HG02642 (cell line): ENCODE data around the gene CGN.

Experiments
- ATAC-seq: cut with Tn5 transposase; IDR thresholded peaks from one replicate; pipeline ENCODE4 v1.9.1; 2021; ENCODE audit warnings: mild to moderate bottlenecking; ENCODE audit not compliant: unreplicated experiment, poor library complexity

CGN gene

GRCh38 chr1:151546011-151546925 is 35.1 kb downstream of the CGN start:
- ATAC-seq, result no peak

GRCh38 chr1:151547119-151547899 is 36.1 kb downstream of the CGN start:
- no peak for ATAC-seq

- ATAC-seq, result no peak
These were observed 36.7 kb downstream of the CGN start for GRCh38 chr1:151547900-151548230.

GRCh38 chr1:151549199-151549598 is 38.0 kb downstream of the CGN start:
- no peak for ATAC-seq

GRCh38 chr1:151553659-151554058 is 42.5 kb downstream of the CGN start:
- ATAC-seq, result no peak

- no peak for ATAC-seq
These were observed 44.9 kb downstream of the CGN start for GRCh38 chr1:151556052-151556451.

- ATAC-seq, result no peak
These were observed 51.5 kb downstream of the CGN start for GRCh38 chr1:151562661-151563060.

- no peak for ATAC-seq
These were observed 52.2 kb downstream of the CGN start for GRCh38 chr1:151563376-151563775.

GRCh38 chr1:151565502-151566189 is 54.5 kb downstream of the CGN start:
- no peak for ATAC-seq

GRCh38 chr1:151568626-151569088 is 57.5 kb downstream of the CGN start:
- ATAC-seq, result no peak

- ATAC-seq, result no peak
These were observed 59.6 kb downstream of the CGN start for GRCh38 chr1:151570819-151571218.

- no peak for ATAC-seq
These were observed 63.7 kb downstream of the CGN start for GRCh38 chr1:151574575-151575529.

GRCh38 chr1:151577173-151577572 is 66.0 kb downstream of the CGN start:
- no peak for ATAC-seq

GRCh38 chr1:151578941-151579340 is 67.8 kb downstream of the CGN start:
- ATAC-seq, result no peak

- no peak for ATAC-seq
These were observed 68.4 kb downstream of the CGN start for GRCh38 chr1:151579436-151580225.

- no peak for ATAC-seq
These were observed 70.3 kb downstream of the CGN start for GRCh38 chr1:151581451-151581850.

- no peak for ATAC-seq
These were observed 70.7 kb downstream of the CGN start for GRCh38 chr1:151581921-151582320.

GRCh38 chr1:151583796-151584195 is 72.6 kb downstream of the CGN start:
- no peak for ATAC-seq

- no peak for ATAC-seq
These were observed 73.1 kb downstream of the CGN start for GRCh38 chr1:151584278-151584677.
